ENCODE results near the gene KIAA1328.

Gene KIAA1328

GRCh38 chr18:37161491-37161890, 332.6 kb downstream of the KIAA1328 start:
- no peak for DNase-seq

- DNase-seq, result no peak
Observed at GRCh38 chr18:37162551-37162950, 333.6 kb downstream of the KIAA1328 start.

GRCh38 chr18:37163119-37163518, 334.2 kb downstream of the KIAA1328 start:
- DNase-seq, result no peak

- DNase-seq, result peak; percentile 36
Observed at GRCh38 chr18:37166491-37166890, 337.6 kb downstream of the KIAA1328 start.

- DNase-seq, result peak; percentile 62
Observed at GRCh38 chr18:37166966-37167365, 338.0 kb downstream of the KIAA1328 start.

GRCh38 chr18:37170984-37171383, 342.1 kb downstream of the KIAA1328 start:
- no peak for DNase-seq

- DNase-seq, result no peak
Observed at GRCh38 chr18:37173384-37173783, 344.5 kb downstream of the KIAA1328 start.

- DNase-seq, result peak; percentile 83
Observed at GRCh38 chr18:37175727-37176620, 347.0 kb downstream of the KIAA1328 start.

GRCh38 chr18:37176621-37176934, 347.7 kb downstream of the KIAA1328 start:
- peak; percentile 92 for DNase-seq

- peak; percentile 93 for DNase-seq
Observed at GRCh38 chr18:37179384-37179783, 350.5 kb downstream of the KIAA1328 start.

GRCh38 chr18:37180086-37180485, 351.2 kb downstream of the KIAA1328 start:
- no peak for DNase-seq

GRCh38 chr18:37182340-37183135, 353.6 kb downstream of the KIAA1328 start:
- peak; percentile 77 for DNase-seq

- DNase-seq, result peak; percentile 38
Observed at GRCh38 chr18:37184209-37184868, 355.4 kb downstream of the KIAA1328 start.

GRCh38 chr18:37188016-37188791, 359.3 kb downstream of the KIAA1328 start:
- DNase-seq, result no peak

- DNase-seq, result no peak
Observed at GRCh38 chr18:37199741-37200140, 370.8 kb downstream of the KIAA1328 start.

- peak; percentile 23 for DNase-seq
Observed at GRCh38 chr18:37207343-37207742, 378.4 kb downstream of the KIAA1328 start.

GRCh38 chr18:37210781-37211180, 381.9 kb downstream of the KIAA1328 start:
- no peak for DNase-seq

GRCh38 chr18:37218022-37218590, 389.2 kb downstream of the KIAA1328 start:
- DNase-seq, result no peak

- peak; percentile 47 for DNase-seq
Observed at GRCh38 chr18:37219257-37219656, 390.3 kb downstream of the KIAA1328 start.

GRCh38 chr18:37222354-37222998, 393.5 kb downstream of the KIAA1328 start:
- DNase-seq, result no peak

GRCh38 chr18:37222999-37223378, 394.1 kb downstream of the KIAA1328 start:
- no peak for DNase-seq

- DNase-seq, result peak; percentile 49
Observed at GRCh38 chr18:37225279-37225678, 396.4 kb downstream of the KIAA1328 start.

Data from NCI-H69 (cell line).